22Rv1 (cell line): ENCODE results near the gene ERGIC1.

ENCODE experiments used
- CTCF ChIP-seq: fragments of 450-650 bp; IDR thresholded peaks from 2 replicates; pipeline ENCODE4 v1.5.1; 2017; ENCODE audit warnings: mild to moderate bottlenecking
- ZFX ChIP-seq: fragments of 450-650 bp; IDR thresholded peaks from 2 replicates; pipeline ENCODE4 v1.6.1; 2017; ENCODE audit warnings: antibody characterized with exemption, borderline replicate concordance

- TF ChIP-seq CTCF (peak; percentile 47), ZFX (no peak)
Measured at GRCh38 chr5:172902497-172903472, 68.7 kb downstream of the ERGIC1 start.
